GM12878 (cell line): ENCODE results near the gene BFSP2.

ENCODE experiments used
- EED ChIP-seq: sonication (generic); IDR thresholded peaks from 2 replicates; pipeline ENCODE4 v1.6.1; 2016; ENCODE audit warnings: antibody characterized with exemption, low read depth
- PAX8 ChIP-seq: fragments of 450-650 bp; IDR thresholded peaks from 2 replicates; pipeline ENCODE4 v1.6.1; 2017; ENCODE audit warnings: mild to moderate bottlenecking, moderate library complexity
- POLR2A ChIP-seq: IDR thresholded peaks from 2 replicates; pipeline ENCODE4 v1.6.1; 2011; ENCODE audit warnings: low read depth, mild to moderate bottlenecking, low read length
- SIX5 ChIP-seq: IDR thresholded peaks from 2 replicates; pipeline ENCODE4 v1.6.1; 2011; ENCODE audit warnings: mild to moderate bottlenecking, low read depth, low read length, moderate library complexity; ENCODE audit not compliant: severe bottlenecking
- SREBF2 ChIP-seq: IDR thresholded peaks from 2 replicates; pipeline ENCODE4 v1.6.1; 2012; ENCODE audit warnings: mild to moderate bottlenecking, low read length
- SRF ChIP-seq, 2 experiments: IDR thresholded peaks; 2 replicates each; pipeline ENCODE4 v1.6.1; 2011; ENCODE audit warnings: low read depth in 2 of 2, low read length in 2 of 2, mild to moderate bottlenecking in 1 of 2, moderate library complexity in 1 of 2
- ZNF24 ChIP-seq: fragments of 450-650 bp; IDR thresholded peaks from 2 replicates; pipeline ENCODE4 v1.6.1; 2017; ENCODE audit warnings: antibody characterized with exemption, mild to moderate bottlenecking
- TF ChIP-seq, protein P1 (sequence below): fragments of 450-650 bp; IDR thresholded peaks from 2 replicates; pipeline ENCODE4 v1.6.1; 2017; ENCODE audit warnings: antibody characterized with exemption, mild to moderate bottlenecking, moderate library complexity
- TF ChIP-seq, protein P2 (sequence below), 3 experiments: IDR thresholded peaks in 2 of 3; conservative IDR thresholded peaks in 1 of 3; 2 replicates each; pipeline ENCODE4 v1.5.1; 2011; ENCODE audit warnings: low read depth in 3 of 3, low read length in 3 of 3, mild to moderate bottlenecking in 3 of 3, control low read depth in 2 of 3, moderate library complexity in 2 of 3, inconsistent platforms in 1 of 3, mixed read lengths in 1 of 3; ENCODE audit not compliant: control insufficient read depth in 2 of 3, insufficient read depth in 1 of 3; ENCODE audit errors: extremely low read depth in 1 of 3

DNA sequence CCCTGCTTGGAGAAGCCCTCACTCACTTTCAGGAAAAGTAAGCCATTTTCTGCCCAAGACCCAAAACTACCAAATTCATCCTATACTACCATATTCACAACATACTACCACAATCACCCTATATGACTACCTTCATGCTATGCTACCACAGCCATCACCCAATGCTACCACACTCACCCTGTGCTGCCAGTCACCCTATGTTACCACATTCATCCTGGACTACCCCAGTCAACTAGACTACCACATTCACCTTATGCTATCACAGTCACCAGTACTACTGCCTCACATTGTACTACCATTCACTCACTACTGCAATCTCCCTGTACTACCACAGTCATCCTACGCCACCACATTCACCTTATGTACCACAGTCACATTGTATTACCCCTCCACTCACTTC is 115.3 kb downstream of the BFSP2 start:
- TF ChIP-seq, protein P1, sequence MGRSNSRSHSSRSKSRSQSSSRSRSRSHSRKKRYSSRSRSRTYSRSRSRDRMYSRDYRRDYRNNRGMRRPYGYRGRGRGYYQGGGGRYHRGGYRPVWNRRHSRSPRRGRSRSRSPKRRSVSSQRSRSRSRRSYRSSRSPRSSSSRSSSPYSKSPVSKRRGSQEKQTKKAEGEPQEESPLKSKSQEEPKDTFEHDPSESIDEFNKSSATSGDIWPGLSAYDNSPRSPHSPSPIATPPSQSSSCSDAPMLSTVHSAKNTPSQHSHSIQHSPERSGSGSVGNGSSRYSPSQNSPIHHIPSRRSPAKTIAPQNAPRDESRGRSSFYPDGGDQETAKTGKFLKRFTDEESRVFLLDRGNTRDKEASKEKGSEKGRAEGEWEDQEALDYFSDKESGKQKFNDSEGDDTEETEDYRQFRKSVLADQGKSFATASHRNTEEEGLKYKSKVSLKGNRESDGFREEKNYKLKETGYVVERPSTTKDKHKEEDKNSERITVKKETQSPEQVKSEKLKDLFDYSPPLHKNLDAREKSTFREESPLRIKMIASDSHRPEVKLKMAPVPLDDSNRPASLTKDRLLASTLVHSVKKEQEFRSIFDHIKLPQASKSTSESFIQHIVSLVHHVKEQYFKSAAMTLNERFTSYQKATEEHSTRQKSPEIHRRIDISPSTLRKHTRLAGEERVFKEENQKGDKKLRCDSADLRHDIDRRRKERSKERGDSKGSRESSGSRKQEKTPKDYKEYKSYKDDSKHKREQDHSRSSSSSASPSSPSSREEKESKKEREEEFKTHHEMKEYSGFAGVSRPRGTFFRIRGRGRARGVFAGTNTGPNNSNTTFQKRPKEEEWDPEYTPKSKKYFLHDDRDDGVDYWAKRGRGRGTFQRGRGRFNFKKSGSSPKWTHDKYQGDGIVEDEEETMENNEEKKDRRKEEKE = no peak
- TF ChIP-seq ZNF24 (no peak), POLR2A (no peak), EED (no peak), SRF (IDR thresholded peaks at IDR 0.05; ENCODE audit: low read depth in 2 of 2, low read length in 2 of 2) (no peak), SIX5 (no peak), PAX8 (no peak), SREBF2 (no peak)
- TF ChIP-seq, protein P2, sequence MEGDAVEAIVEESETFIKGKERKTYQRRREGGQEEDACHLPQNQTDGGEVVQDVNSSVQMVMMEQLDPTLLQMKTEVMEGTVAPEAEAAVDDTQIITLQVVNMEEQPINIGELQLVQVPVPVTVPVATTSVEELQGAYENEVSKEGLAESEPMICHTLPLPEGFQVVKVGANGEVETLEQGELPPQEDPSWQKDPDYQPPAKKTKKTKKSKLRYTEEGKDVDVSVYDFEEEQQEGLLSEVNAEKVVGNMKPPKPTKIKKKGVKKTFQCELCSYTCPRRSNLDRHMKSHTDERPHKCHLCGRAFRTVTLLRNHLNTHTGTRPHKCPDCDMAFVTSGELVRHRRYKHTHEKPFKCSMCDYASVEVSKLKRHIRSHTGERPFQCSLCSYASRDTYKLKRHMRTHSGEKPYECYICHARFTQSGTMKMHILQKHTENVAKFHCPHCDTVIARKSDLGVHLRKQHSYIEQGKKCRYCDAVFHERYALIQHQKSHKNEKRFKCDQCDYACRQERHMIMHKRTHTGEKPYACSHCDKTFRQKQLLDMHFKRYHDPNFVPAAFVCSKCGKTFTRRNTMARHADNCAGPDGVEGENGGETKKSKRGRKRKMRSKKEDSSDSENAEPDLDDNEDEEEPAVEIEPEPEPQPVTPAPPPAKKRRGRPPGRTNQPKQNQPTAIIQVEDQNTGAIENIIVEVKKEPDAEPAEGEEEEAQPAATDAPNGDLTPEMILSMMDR (IDR thresholded peaks at IDR 0.05 in 2 of 3, conservative IDR thresholded peaks at IDR 0.05 in 1 of 3; ENCODE audit: control insufficient read depth in 2 of 3, extremely low read depth in 1 of 3, insufficient read depth in 1 of 3, low read depth in 3 of 3, low read length in 3 of 3) = no peak
